GM12874 (cell line): ENCODE measurements around the gene RALGDS.

Experiments used
- CTCF ChIP-seq: IDR thresholded peaks from 2 replicates; pipeline ENCODE4 v1.5.1; 2011; ENCODE audit warnings: low read depth, mild to moderate bottlenecking, control low read depth, low read length, moderate library complexity; ENCODE audit not compliant: insufficient read depth

The RALGDS gene

DNA sequence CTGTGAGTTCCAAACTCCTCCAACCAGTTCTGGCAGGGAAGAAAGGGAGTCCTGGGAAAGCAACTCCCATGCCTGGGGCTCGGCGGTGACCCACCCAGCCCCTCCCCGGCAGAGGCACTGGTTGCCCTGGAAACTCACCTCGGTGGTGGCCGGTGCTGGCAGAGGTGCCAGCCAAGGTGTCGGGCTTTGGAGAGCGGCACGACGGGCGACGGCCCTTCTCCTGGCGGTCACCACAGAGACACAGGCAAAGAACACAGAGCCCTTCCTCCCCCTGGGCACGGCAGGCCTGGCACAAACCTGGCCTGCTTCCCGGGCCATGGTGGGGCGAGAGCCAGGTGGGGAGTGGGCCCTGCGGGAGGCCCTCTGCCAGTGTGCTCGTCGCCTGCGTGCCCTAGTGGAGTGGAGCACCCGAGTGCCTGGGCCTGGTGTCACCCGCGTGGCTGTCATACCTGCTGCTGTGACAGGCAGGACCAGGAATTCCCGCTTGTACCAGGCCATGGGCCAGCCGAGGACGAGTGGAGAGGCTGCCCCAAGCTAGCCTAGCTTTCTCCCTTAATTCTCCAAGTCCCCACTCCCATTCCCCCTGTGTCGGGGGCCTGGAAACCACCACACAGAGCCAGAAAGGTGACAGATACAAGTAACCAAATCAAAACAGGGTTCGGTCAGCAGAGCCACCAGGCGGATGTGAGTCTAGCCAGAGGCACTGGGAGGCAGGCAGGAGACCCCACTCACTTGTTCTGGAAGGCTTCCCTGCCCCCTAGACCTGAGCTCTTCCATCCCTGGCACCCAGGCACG lies 8.2 kb upstream of the RALGDS start:
- TF ChIP-seq CTCF, result no peak

DNA sequence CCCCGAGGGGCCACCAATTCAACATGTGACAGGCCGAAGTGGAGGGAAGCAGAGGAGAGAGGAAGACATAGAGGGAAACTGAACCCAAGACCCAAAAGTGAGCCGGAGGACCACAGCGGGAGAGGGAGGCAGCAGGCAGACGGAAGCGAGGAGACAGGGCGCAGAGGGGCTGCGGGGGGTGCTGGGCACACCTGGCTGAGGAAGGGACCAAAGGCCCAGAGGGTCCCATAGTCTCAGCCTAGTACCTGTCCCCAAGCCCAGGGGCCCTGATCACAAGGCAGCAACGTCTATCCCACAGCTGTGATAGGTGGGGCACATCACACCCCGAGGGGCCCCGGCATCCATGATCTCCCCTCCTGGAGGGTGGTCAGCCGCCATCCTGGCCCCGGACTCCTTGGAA lies 7.1 kb upstream of the RALGDS start:
- TF ChIP-seq CTCF, result no peak

- peak; percentile 36 for TF ChIP-seq CTCF
Measured at GRCh38 chr9:133127340-133127981, 6.4 kb upstream of the RALGDS start.

DNA sequence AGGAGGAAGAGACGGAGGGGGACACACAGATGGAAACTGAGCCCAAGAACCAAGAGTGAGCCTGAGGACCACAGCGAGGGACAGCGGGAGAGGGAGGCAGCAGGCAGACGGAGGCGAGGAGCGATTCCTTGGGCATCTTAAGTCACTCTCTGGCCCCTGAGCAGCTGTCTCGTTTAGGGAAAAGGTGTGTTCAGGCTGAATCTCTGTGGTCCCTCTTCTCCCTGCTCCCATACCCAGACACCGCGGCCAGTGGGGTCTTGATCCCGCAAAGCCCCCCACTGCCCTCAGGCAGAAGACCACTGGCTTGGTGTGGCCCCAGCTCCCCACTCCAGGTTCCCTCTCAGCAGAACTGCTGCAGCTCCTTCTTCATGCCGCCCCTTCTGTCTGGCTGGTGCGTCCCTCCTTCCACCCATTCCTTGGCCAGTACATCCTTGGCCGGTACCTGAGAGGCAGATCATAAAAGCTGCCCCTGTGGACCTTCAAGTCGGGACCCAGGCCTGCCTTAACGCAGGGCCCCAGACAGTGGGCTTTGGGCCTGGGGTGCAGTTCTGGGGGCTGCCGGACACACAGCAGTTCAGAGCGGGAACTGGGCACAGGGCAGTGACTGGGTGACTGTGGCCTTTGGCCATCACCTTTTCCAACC lies 5.8 kb upstream of the RALGDS start:
- TF ChIP-seq CTCF, result no peak

GRCh38 chr9:133125941-133126696 lies 5.1 kb upstream of the RALGDS start:
- TF ChIP-seq CTCF, result no peak

GRCh38 chr9:133124907-133125275 lies 3.9 kb upstream of the RALGDS start:
- TF ChIP-seq CTCF, result no peak
